Activated CD4-positive, alpha-beta T cell treated with anti-CD3 and anti-CD28 coated beads, Interleukin-2, amount 50 U/mL, for 1 hour (primary cell): ENCODE measurements around the gene CDH23.

Source experiments
- DNase-seq: peaks from one replicate; pipeline ENCODE4 v3.0.0-alpha.2; 2020

Gene CDH23

GRCh38 chr10:71610651-71611050, 213.9 kb downstream of the CDH23 start:
- DNase-seq = no peak

- no peak for DNase-seq
Observed at GRCh38 chr10:71611131-71611530, 214.4 kb downstream of the CDH23 start.

GRCh38 chr10:71611709-71612422, 215.1 kb downstream of the CDH23 start:
- no peak for DNase-seq

- no peak for DNase-seq
Observed at GRCh38 chr10:71613261-71613777, 216.6 kb downstream of the CDH23 start.

- DNase-seq = no peak
Observed at GRCh38 chr10:71613877-71614276, 217.2 kb downstream of the CDH23 start.

GRCh38 chr10:71614946-71615345, 218.2 kb downstream of the CDH23 start:
- DNase-seq = no peak

GRCh38 chr10:71615538-71616329, 219.0 kb downstream of the CDH23 start:
- no peak for DNase-seq

GRCh38 chr10:71616817-71617654, 220.3 kb downstream of the CDH23 start:
- no peak for DNase-seq

GRCh38 chr10:71618176-71618575, 221.5 kb downstream of the CDH23 start:
- DNase-seq = no peak

- DNase-seq = no peak
Observed at GRCh38 chr10:71618598-71618997, 221.9 kb downstream of the CDH23 start.

GRCh38 chr10:71620642-71621041, 223.9 kb downstream of the CDH23 start:
- no peak for DNase-seq

GRCh38 chr10:71621231-71622153, 224.8 kb downstream of the CDH23 start:
- no peak for DNase-seq

- DNase-seq = no peak
Observed at GRCh38 chr10:71622154-71622526, 225.4 kb downstream of the CDH23 start.

GRCh38 chr10:71622616-71623015, 225.9 kb downstream of the CDH23 start:
- DNase-seq = no peak

GRCh38 chr10:71623098-71623985, 226.6 kb downstream of the CDH23 start:
- no peak for DNase-seq

- DNase-seq = no peak
Observed at GRCh38 chr10:71623986-71624291, 227.2 kb downstream of the CDH23 start.

GRCh38 chr10:71625445-71626175, 228.9 kb downstream of the CDH23 start:
- DNase-seq = no peak

GRCh38 chr10:71627230-71627939, 230.7 kb downstream of the CDH23 start:
- no peak for DNase-seq

GRCh38 chr10:71627956-71628355, 231.2 kb downstream of the CDH23 start:
- no peak for DNase-seq

- no peak for DNase-seq
Observed at GRCh38 chr10:71629131-71629530, 232.4 kb downstream of the CDH23 start.
